ENCODE results near the gene XAF1.

XAF1 gene

DNA sequence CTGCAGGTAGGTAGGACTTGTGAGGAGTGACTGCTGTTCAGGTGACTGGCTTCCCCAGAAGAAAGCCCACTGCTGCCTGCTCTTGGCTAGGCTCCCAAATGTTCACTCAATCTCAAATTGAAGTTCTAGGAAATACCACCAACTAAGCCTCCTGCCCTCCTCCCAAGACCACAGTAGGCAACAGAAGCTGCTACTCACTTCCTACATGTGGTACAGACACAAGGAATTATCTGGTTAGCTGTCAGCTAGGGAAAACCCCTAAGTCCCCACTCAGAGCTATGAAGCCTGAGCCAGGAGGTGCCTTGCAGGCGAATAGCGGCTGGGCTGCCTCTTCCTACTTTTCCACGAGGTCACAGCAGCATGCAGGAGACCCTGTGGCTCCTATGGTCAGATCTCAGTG is 25.0 kb downstream of the XAF1 start:
- Histone ChIP-seq H3K9ac (ENCODE audit: low read depth, low read length) (no peak overlapping the region), H3K27ac (ENCODE audit: low read depth, low read length) (no peak overlapping the region), H3K36me3 (ENCODE audit: insufficient read depth, low read length) (no peaks in the 10 kb centered on the region), H3K9me3 (ENCODE audit: insufficient read depth, low read depth, low read length) (no peaks in the 10 kb centered on the region), H3K27me3 (ENCODE audit: insufficient read depth, low read length) (peaks cover 28% of the 10 kb centered on the region), H3K4me1 (ENCODE audit: insufficient read depth, low read length) (no peaks in the 10 kb centered on the region), H3K4me3 (ENCODE audit: low read length) (no peak overlapping the region)
- WGBS = 81% methylated on average over 3 of the region's 3 CpGs

DNA sequence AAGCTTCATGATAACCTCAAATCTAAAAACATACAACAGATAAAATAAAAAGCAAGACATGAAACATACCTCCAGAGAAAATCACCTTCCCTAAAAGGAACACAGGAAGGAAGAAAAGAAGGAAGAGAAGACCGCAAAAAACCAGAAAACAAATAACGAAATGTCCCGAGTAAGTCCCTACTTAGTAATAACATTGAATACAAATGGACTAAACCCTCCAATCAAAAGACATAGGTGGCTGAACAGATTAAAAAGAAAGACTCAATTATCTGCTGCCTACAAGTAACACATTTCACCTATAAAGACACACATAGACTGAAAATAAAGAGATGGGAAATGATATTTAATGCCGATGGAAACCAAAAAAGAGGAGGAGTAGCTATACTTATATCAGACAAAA is 26.4 kb downstream of the XAF1 start:
- WGBS = 92% methylated on average over 2 of the region's 4 CpGs
- H3K27me3 ChIP-seq (ENCODE audit: insufficient read depth, low read length) = peaks cover 16% of the 10 kb centered on the region

DNA sequence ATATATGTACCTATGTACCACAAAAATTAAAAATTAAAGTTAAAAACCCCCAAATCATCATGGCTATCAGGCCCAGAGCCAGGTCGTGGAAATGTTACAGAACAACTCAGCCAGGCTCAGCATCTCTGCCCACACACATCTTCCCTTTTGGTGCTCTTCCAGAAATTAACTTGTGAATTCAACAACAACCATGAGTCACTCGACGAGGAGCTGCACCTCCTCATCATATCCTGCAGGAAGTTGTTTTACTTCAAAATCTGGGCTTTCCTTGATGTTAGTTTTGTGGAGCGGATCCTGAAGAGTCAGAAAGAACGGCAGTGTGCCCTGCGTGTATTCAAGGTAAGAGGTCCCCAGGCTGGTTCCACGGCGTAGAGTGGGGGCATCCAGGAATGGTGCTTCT is 30.8 kb downstream of the XAF1 start:
- Histone ChIP-seq H3K9me3 (ENCODE audit: insufficient read depth, low read depth, low read length) (no peaks in the 10 kb centered on the region), H3K4me1 (ENCODE audit: insufficient read depth, low read length) (no peaks in the 10 kb centered on the region), H3K27me3 (ENCODE audit: insufficient read depth, low read length) (peaks cover 2% of the 10 kb centered on the region; the same call in 1 of the 2 replicates), H3K4me3 (ENCODE audit: low read length) (no peak overlapping the region), H3K9ac (ENCODE audit: low read depth, low read length) (no peak overlapping the region), H3K27ac (ENCODE audit: low read depth, low read length) (no peak overlapping the region), H3K36me3 (ENCODE audit: insufficient read depth, low read length) (no peaks in the 10 kb centered on the region)
- WGBS = 82% methylated on average over 8 of the region's 8 CpGs

More for the DNA sequence above, 26.4 kb downstream of the XAF1 start:
- Histone ChIP-seq H3K27ac (ENCODE audit: low read depth, low read length) (no peak overlapping the region), H3K4me3 (ENCODE audit: low read length) (no peak overlapping the region), H3K9me3 (ENCODE audit: insufficient read depth, low read depth, low read length) (no peaks in the 10 kb centered on the region), H3K4me1 (ENCODE audit: insufficient read depth, low read length) (no peaks in the 10 kb centered on the region), H3K9ac (ENCODE audit: low read depth, low read length) (no peak overlapping the region), H3K36me3 (ENCODE audit: insufficient read depth, low read length) (no peaks in the 10 kb centered on the region)

DNA sequence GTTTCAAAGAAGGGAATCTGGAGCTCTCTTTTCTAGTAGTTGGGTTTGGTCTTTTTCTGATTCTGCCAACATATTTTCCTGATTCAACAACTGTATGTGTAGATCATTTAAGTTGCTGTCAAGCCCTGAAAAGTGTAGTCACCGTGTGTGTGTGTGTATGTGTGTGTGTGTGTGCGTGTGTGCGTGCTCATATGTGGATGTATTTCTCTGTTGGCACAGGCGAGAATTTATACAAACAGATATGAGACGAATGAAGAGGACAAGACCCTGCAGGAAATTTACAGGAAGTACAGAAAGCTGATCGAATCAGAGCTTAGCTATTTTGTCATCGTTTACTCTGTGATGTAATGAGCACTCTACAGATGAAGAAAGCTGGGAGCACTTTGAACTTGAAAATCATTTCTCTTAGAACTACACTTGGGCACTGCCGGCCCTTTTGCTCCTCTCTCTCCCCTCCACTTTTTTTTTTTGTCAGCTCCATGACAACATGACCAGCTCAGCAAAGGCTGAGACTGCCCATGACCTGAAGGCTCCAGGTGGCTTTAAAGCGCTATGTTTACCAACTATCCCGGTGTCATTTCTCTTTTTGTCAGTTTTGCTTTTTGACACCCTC is 31.3 kb downstream of the XAF1 start:
- 72% methylated on average over 10 of the region's 10 CpGs for WGBS
- Histone ChIP-seq H3K4me1 (ENCODE audit: insufficient read depth, low read length) (no peaks in the 10 kb centered on the region), H3K9ac (ENCODE audit: low read depth, low read length) (no peak overlapping the region), H3K27me3 (ENCODE audit: insufficient read depth, low read length) (peaks cover 2% of the 10 kb centered on the region; the same call in 1 of the 2 replicates), H3K9me3 (ENCODE audit: insufficient read depth, low read depth, low read length) (no peaks in the 10 kb centered on the region), H3K4me3 (ENCODE audit: low read length) (no peak overlapping the region), H3K36me3 (ENCODE audit: insufficient read depth, low read length) (no peaks in the 10 kb centered on the region), H3K27ac (ENCODE audit: low read depth, low read length) (no peak overlapping the region)

DNA sequence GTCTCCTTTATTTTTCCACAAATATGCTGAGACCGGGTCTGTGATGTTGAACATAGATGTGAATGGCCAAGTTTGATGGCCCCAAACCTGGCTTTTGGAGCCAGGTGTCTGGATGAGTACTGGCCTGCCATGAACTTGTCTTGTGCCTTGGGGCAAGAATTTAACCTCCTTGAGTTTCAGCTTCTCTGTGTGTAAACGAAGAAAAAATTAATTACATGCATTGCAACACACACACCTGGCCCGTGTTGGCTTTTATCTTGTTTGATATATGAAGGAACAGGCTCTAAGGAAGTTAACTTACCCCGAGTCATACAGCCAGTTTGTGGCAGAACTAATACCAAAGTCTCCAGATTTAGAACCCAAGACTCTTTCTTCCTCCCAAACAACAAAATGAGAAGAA is 33.3 kb downstream of the XAF1 start:
- WGBS = 98% methylated on average over 4 of the region's 4 CpGs
- Histone ChIP-seq H3K4me3 (ENCODE audit: low read length) (no peak overlapping the region), H3K9me3 (ENCODE audit: insufficient read depth, low read depth, low read length) (no peaks in the 10 kb centered on the region), H3K36me3 (ENCODE audit: insufficient read depth, low read length) (no peaks in the 10 kb centered on the region), H3K27ac (ENCODE audit: low read depth, low read length) (no peak overlapping the region), H3K9ac (ENCODE audit: low read depth, low read length) (no peak overlapping the region), H3K27me3 (ENCODE audit: insufficient read depth, low read length) (peaks cover 2% of the 10 kb centered on the region; the same call in 1 of the 2 replicates), H3K4me1 (ENCODE audit: insufficient read depth, low read length) (no peaks in the 10 kb centered on the region)

DNA sequence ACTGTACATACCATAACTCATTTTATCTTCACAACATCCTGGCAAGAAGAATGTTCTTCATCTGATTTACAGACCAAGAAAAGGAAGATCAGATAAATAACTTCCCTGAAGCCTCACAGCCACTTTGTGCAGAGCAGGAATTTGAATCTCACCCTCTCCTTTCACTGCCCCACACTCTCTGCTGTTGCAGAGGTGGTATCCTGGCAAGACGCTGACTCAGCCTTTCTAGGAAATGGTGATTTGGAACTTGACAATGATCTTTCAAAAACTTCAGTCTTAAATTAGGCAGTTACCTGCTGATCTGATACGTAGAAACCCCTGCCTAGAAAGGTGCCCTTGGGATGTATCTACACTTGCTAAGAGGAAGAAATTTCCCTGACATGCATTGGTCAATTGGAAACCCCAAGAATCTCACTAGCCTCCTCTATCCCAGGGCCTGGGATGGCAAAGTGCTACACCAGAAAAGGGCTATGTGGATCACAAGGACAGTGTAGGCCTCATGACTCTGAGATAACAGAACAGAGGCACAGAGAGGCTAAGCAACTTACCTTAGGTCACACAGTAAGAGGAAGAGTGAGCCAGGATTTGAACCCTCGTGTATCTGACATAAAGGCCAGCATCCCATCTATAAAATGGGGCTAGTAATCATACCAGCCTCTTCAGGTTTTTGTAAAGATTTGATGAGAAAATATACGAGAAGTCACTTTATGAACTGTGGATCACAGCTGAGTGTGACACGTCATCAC is 38.1 kb downstream of the XAF1 start:
- H3K4me1 ChIP-seq (ENCODE audit: insufficient read depth, low read length) = no peaks in the 10 kb centered on the region
- no peak overlapping the region for H3K4me3 ChIP-seq (ENCODE audit: low read length)
- no peak overlapping the region for H3K27ac ChIP-seq (ENCODE audit: low read depth, low read length)
- no peaks in the 10 kb centered on the region for H3K36me3 ChIP-seq (ENCODE audit: insufficient read depth, low read length)
- no peaks in the 10 kb centered on the region for H3K9me3 ChIP-seq (ENCODE audit: insufficient read depth, low read depth, low read length)
- peaks cover under 1% of the 10 kb centered on the region; the same call in 1 of the 2 replicates for H3K27me3 ChIP-seq (ENCODE audit: insufficient read depth, low read length)
- H3K9ac ChIP-seq (ENCODE audit: low read depth, low read length) = no peak overlapping the region
- WGBS = 90% methylated on average over 5 of the region's 5 CpGs

DNA sequence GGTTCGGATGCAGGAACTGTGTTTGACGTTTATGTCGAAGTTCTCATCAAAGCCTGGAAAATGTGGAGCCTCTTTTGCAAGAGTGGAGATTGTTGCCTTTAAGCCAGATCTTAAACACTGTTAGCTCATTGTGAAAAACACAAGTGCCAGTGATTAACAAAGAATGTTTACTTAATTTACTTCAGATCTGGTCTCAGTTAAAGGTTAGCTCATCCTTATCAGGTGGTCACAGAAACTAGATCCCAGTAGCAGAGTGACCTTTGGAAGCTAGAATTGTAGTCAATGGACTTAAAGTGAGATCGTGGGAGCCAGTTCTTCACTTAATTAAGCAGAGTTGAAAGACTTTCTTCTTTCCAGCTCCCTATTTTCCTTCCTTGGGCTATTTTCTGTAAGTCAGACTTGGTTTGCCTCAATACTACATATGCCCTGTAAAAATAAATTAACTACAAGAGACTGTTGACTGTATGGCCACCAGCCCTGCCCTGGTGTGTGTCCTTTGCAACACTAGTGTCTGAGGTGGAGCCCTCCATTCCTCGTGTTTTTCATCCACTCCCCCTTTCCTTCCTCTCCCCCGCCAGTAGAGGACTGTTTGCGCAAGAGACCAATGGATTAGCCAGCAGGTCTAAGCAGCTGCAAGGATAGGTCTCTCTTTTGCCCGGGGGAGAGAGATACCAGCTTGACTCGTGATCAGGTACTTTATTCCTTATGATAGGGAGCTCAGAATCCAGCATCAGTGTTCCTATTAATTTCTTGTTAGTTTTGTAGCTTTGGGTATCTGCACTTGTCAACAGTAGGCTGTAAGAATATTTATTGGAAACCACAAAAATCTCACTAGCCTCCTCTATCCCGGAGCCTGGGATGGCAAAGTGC is 40.4 kb downstream of the XAF1 start:
- no peaks in the 10 kb centered on the region for H3K27me3 ChIP-seq (ENCODE audit: insufficient read depth, low read length)
- H3K4me3 ChIP-seq (ENCODE audit: low read length) = no peak overlapping the region
- H3K27ac ChIP-seq (ENCODE audit: low read depth, low read length) = no peak overlapping the region
- H3K9me3 ChIP-seq (ENCODE audit: insufficient read depth, low read depth, low read length) = no peaks in the 10 kb centered on the region
- 80% methylated on average over 10 of the region's 10 CpGs for whole genome bisulfite sequencing
- no peak overlapping the region for H3K9ac ChIP-seq (ENCODE audit: low read depth, low read length)
- H3K36me3 ChIP-seq (ENCODE audit: insufficient read depth, low read length) = no peaks in the 10 kb centered on the region
- peaks cover 11% of the 10 kb centered on the region for H3K4me1 ChIP-seq (ENCODE audit: insufficient read depth, low read length)

DNA sequence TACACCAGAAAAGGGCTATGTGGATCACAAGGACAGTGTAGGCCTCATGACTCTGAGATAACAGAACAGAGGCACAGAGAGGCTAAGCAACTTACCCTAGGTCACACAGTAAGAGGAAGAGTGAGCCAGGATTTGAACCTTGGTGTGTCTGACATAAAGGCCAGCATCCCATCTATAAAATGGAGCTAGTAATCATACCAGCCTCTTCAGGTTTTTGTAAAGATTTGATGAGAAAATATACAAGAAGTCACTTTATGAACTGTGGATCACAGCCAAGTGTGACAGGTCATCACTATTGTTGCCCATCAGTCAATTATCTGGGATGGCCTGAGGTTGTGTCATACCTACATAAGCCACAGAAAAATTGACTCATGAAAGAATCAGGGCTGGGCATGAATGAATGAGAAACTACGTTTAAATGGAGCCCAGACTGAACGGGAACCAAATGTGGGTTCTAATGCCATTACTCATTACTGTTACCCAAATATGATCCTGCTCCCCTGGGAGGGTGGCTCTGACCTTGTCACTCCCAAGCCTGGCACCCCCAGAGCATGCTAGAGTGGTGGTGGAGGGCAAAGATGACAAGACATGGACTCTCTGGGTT is 41.1 kb downstream of the XAF1 start:
- Histone ChIP-seq H3K9ac (ENCODE audit: low read depth, low read length) (no peak overlapping the region), H3K4me3 (ENCODE audit: low read length) (no peak overlapping the region), H3K9me3 (ENCODE audit: insufficient read depth, low read depth, low read length) (no peaks in the 10 kb centered on the region), H3K4me1 (ENCODE audit: insufficient read depth, low read length) (peaks cover 11% of the 10 kb centered on the region), H3K27ac (ENCODE audit: low read depth, low read length) (no peak overlapping the region), H3K27me3 (ENCODE audit: insufficient read depth, low read length) (no peaks in the 10 kb centered on the region), H3K36me3 (ENCODE audit: insufficient read depth, low read length) (no peaks in the 10 kb centered on the region)
- WGBS = 100% methylated on average over 2 of the region's 2 CpGs

DNA sequence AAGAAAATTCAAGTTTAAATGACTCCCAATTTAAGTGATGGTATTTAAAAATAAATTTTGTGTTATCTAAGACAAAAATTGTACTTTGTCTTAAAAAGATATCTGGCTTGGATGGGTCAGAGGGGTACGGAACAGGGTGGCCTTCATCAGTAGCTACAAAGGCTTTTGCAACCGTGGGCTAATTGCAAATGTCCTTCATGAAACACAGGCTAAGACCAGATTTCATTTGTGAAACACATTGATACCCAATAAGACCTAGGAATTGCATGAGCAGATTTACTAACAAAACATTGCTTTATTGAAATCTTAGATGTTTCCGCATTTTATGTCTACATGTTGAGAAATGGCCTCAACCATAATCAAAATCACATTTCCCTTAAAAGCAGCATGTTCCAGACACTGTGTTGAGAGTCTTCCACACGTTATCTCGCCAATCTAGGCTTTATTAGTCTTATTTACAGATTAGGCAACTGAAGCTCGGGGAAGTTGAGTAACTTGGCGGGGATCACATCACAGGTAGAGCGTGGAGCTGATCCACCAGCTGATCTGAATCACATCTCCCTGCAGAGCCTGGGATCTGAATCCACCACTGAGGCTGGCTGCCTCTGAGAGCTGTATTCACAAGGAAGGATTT is 42.0 kb downstream of the XAF1 start:
- no peak overlapping the region for H3K4me3 ChIP-seq (ENCODE audit: low read length)
- peaks cover 11% of the 10 kb centered on the region for H3K4me1 ChIP-seq (ENCODE audit: insufficient read depth, low read length)
- no peak overlapping the region for H3K9ac ChIP-seq (ENCODE audit: low read depth, low read length)
- no peaks in the 10 kb centered on the region for H3K27me3 ChIP-seq (ENCODE audit: insufficient read depth, low read length)
- no peak overlapping the region for H3K27ac ChIP-seq (ENCODE audit: low read depth, low read length)
- WGBS = 94% methylated on average over 8 of the region's 8 CpGs
- no peaks in the 10 kb centered on the region for H3K36me3 ChIP-seq (ENCODE audit: insufficient read depth, low read length)
- no peaks in the 10 kb centered on the region for H3K9me3 ChIP-seq (ENCODE audit: insufficient read depth, low read depth, low read length)

DNA sequence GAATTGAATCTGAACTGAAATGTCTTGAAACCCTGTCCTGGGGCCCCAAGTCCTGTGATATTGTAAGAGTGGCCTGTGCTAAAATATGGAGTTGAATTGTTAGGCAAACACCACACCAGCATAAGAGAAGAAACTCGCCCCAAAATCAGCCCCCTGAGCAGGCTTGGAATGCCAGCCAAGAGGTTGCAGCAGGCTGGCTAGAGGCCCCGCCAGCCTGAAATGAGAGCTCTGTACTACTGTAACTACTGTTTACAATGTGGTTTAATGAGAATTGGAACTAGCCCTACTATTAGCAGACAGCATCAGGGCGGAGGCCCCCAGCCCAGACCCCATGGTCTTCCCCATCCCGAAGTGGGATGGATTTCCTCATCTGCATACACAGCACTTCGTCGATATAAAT is 43.9 kb downstream of the XAF1 start:
- Histone ChIP-seq H3K9me3 (ENCODE audit: insufficient read depth, low read depth, low read length) (no peaks in the 10 kb centered on the region), H3K27me3 (ENCODE audit: insufficient read depth, low read length) (no peaks in the 10 kb centered on the region), H3K4me3 (ENCODE audit: low read length) (no peak overlapping the region), H3K36me3 (ENCODE audit: insufficient read depth, low read length) (no peaks in the 10 kb centered on the region), H3K4me1 (ENCODE audit: insufficient read depth, low read length) (peaks cover 11% of the 10 kb centered on the region), H3K9ac (ENCODE audit: low read depth, low read length) (no peak overlapping the region), H3K27ac (ENCODE audit: low read depth, low read length) (no peak overlapping the region)
- WGBS = 74% methylated on average over 6 of the region's 6 CpGs
